ENCODE data around the gene CNIH3.

The CNIH3 gene

GRCh38 chr1:224616756-224617409 is 766 bp downstream of the CNIH3 start:
- DNase-seq = no peak

GRCh38 chr1:224617410-224618355 is 1.6 kb downstream of the CNIH3 start:
- DNase-seq = no peak

- DNase-seq = no peak
Observed at GRCh38 chr1:224619209-224619608, 3.1 kb downstream of the CNIH3 start.

- no peak for DNase-seq
Observed at GRCh38 chr1:224620105-224620504, 4.0 kb downstream of the CNIH3 start.

- DNase-seq = no peak
Observed at GRCh38 chr1:224621813-224622682, 5.9 kb downstream of the CNIH3 start.

GRCh38 chr1:224622831-224623230 is 6.7 kb downstream of the CNIH3 start:
- no peak for DNase-seq

- DNase-seq = no peak
Observed at GRCh38 chr1:224623310-224623714, 7.2 kb downstream of the CNIH3 start.

GRCh38 chr1:224623743-224624333 is 7.7 kb downstream of the CNIH3 start:
- no peak for DNase-seq

GRCh38 chr1:224624432-224624831 is 8.3 kb downstream of the CNIH3 start:
- DNase-seq = no peak

- no peak for DNase-seq
Observed at GRCh38 chr1:224626042-224626441, 9.9 kb downstream of the CNIH3 start.

- no peak for DNase-seq
Observed at GRCh38 chr1:224629965-224630364, 13.8 kb downstream of the CNIH3 start.

- DNase-seq = no peak
Observed at GRCh38 chr1:224631462-224632115, 15.5 kb downstream of the CNIH3 start.

- DNase-seq = no peak
Observed at GRCh38 chr1:224632381-224632871, 16.3 kb downstream of the CNIH3 start.

GRCh38 chr1:224632921-224633321 is 16.8 kb downstream of the CNIH3 start:
- DNase-seq = no peak

GRCh38 chr1:224635356-224635755 is 19.2 kb downstream of the CNIH3 start:
- DNase-seq = no peak

- DNase-seq = no peak
Observed at GRCh38 chr1:224637515-224637914, 21.4 kb downstream of the CNIH3 start.

- no peak for DNase-seq
Observed at GRCh38 chr1:224637936-224638335, 21.8 kb downstream of the CNIH3 start.

- DNase-seq = no peak
Observed at GRCh38 chr1:224639426-224639975, 23.4 kb downstream of the CNIH3 start.

- DNase-seq = no peak
Observed at GRCh38 chr1:224640018-224640417, 23.9 kb downstream of the CNIH3 start.

- DNase-seq = no peak
Observed at GRCh38 chr1:224640587-224640986, 24.5 kb downstream of the CNIH3 start.

- DNase-seq = no peak
Observed at GRCh38 chr1:224641030-224641429, 24.9 kb downstream of the CNIH3 start.

GRCh38 chr1:224643653-224644052 is 27.5 kb downstream of the CNIH3 start:
- no peak for DNase-seq
